Measurements from ENCODE around the gene WNK2.
"Not testable (repeated sequence)": the region's sequence is repeated elsewhere in the genome, so short reads cannot be mapped to it uniquely, and the experiment has no call there.

WNK2 gene

GRCh38 chr9:93246526-93246925 lies 62.6 kb downstream of the WNK2 start:
- TF ChIP-seq, protein P1, sequence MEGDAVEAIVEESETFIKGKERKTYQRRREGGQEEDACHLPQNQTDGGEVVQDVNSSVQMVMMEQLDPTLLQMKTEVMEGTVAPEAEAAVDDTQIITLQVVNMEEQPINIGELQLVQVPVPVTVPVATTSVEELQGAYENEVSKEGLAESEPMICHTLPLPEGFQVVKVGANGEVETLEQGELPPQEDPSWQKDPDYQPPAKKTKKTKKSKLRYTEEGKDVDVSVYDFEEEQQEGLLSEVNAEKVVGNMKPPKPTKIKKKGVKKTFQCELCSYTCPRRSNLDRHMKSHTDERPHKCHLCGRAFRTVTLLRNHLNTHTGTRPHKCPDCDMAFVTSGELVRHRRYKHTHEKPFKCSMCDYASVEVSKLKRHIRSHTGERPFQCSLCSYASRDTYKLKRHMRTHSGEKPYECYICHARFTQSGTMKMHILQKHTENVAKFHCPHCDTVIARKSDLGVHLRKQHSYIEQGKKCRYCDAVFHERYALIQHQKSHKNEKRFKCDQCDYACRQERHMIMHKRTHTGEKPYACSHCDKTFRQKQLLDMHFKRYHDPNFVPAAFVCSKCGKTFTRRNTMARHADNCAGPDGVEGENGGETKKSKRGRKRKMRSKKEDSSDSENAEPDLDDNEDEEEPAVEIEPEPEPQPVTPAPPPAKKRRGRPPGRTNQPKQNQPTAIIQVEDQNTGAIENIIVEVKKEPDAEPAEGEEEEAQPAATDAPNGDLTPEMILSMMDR (conservative IDR thresholded peaks at IDR 0.05; ENCODE audit: low read depth): no peak
- no peak for DNase-seq (ENCODE audit: low spot score)
- POLR2A ChIA-PET (ENCODE audit: low non-redundant PET): no interaction called here

DNA sequence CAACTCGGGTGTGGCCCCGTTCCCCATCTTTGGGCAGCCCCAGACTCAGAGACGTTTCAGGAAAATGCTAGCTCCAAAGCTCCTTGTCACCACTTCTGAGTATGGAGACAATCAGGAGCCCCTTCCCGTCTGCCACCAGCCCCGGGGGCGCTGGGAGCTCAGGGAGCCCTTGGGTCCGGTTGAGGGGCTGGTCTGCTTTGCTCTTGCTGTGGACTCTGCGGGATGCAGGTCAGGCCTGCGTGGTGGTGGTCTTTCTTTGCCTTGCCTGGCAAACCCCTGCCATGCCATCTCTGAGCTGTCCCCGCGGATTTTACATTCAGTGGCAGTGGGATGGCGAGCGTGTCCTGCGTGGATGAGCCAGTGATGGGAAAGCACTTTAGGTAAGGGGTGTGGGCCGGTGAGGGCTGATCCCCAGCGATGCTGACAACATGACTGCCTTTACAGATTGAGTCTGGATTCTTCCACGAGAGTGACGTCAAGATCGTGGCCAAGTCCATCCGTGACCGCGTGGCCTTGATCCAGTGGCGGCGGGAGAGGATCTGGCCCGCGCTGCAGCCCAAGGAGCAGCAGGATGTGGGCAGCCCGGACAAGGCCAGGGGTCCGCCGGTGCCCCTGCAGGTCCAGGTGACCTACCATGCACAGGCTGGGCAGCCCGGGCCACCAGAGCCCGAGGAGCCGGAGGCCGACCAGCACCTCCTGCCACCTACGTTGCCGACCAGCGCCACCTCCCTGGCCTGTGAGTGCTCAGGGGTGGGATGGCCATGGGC lies 63.3 kb downstream of the WNK2 start:
- ChIA-PET CTCF (interaction anchor here (0.6 to 0.7 kb wide), 3 partner anchors 8 to 49 kb away, joined by 3 to 6 read pairs (median 4); no protein-coding TSS in a partner anchor), POLR2A (ENCODE audit: low non-redundant PET) (no interaction called here)
- DNase-seq (ENCODE audit: low spot score): no peak
- no peak overlapping the region for H3K27ac ChIP-seq
- TF ChIP-seq, protein P1 (conservative IDR thresholded peaks at IDR 0.05; ENCODE audit: low read depth): no peak

More at GRCh38 chr9:93246526-93246925, 62.6 kb downstream of the WNK2 start:
- CTCF ChIA-PET: interaction anchor here (0.8 kb wide), 1 partner anchor 56 kb away, joined by 6 read pairs; no protein-coding TSS in a partner anchor
- H3K27ac ChIP-seq: no peak overlapping the region

- POLR2A ChIA-PET (ENCODE audit: low non-redundant PET): no interaction called here
- DNase-seq (ENCODE audit: low spot score): no peak
- TF ChIP-seq, protein P1 (conservative IDR thresholded peaks at IDR 0.05; ENCODE audit: low read depth): no peak
- H3K27ac ChIP-seq: no peak overlapping the region
- CTCF ChIA-PET: interaction anchor here (0.7 kb wide), 2 partner anchors 8 to 48 kb away, joined by 3 to 4 read pairs; no protein-coding TSS in a partner anchor
Observed at GRCh38 chr9:93247892-93248291, 64.0 kb downstream of the WNK2 start.

GRCh38 chr9:93248386-93249040 lies 64.6 kb downstream of the WNK2 start:
- no peak for DNase-seq (ENCODE audit: low spot score)
- CTCF ChIA-PET: interaction anchor here (0.7 to 0.8 kb wide), 2 partner anchors 9 to 78 kb away, joined by 3 read pairs; no protein-coding TSS in a partner anchor

GRCh38 chr9:93250185-93250584 lies 66.2 kb downstream of the WNK2 start:
- DNase-seq (ENCODE audit: low spot score): no peak
- TF ChIP-seq, protein P1 (conservative IDR thresholded peaks at IDR 0.05; ENCODE audit: low read depth): no peak
- ChIA-PET POLR2A (ENCODE audit: low non-redundant PET) (no interaction called here), CTCF (interaction anchor here (0.7 kb wide), 1 partner anchor 70 kb away, joined by 3 read pairs; no protein-coding TSS in a partner anchor)
- H3K27ac ChIP-seq: no peak overlapping the region

More at GRCh38 chr9:93248386-93249040, 64.6 kb downstream of the WNK2 start:
- TF ChIP-seq, protein P1 (conservative IDR thresholded peaks at IDR 0.05; ENCODE audit: low read depth): no peak
- H3K27ac ChIP-seq: no peak overlapping the region
- POLR2A ChIA-PET (ENCODE audit: low non-redundant PET): no interaction called here

DNA sequence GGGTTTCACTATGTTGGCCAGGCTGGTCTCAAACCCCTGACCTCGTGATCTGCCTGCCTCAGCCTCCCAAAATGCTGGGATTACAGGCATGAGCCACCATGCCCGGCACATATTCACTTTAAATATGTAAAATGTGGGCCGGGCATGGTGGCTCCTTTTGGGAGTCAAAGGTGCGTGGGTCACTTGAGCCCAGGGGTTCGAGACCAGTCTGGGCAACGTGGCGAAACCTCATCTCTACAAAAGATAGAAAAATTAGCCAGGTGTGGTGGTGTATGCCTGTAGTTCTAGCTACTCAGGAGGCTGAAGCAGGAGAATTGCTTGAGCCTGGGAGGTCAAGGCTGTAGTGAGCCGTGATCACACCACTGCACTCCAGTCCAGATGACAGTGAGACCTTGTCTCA lies 67.4 kb downstream of the WNK2 start:
- H3K27ac ChIP-seq; POLR2A ChIA-PET (ENCODE audit: low non-redundant PET); CTCF ChIA-PET; DNase-seq (ENCODE audit: low spot score): not testable (repeated sequence)

Data from RWPE1 (cell line).